Right renal cortex interstitium (tissue), 3 donors: ENCODE data around the gene CCDC187. TPM values are rescaled to one million over a fixed set of nuclear protein-coding genes. Genes with fewer than 3 reads are reported as not detected.

ENCODE experiments used
- DNase-seq, 3 donors: peaks; one replicate each; pipeline ENCODE4 v3.0.0-alpha.2; 2013; ENCODE audit warnings: low read depth in 3 of 3, low spot score in 2 of 3
- polyA plus RNA-seq, 3 donors: library from polyadenylated mRNA; unstranded; fragments of 120-200 nt; gene quantifications; one replicate each; pipeline ENCODE4 v1.2.1, GENCODE V29; 2013; ENCODE audit not compliant: insufficient read length in 3 of 3

CCDC187 gene
- polyA plus RNA-seq, 3 donors = 1.3 to 1.7 (median 1.4) TPM

DNA sequence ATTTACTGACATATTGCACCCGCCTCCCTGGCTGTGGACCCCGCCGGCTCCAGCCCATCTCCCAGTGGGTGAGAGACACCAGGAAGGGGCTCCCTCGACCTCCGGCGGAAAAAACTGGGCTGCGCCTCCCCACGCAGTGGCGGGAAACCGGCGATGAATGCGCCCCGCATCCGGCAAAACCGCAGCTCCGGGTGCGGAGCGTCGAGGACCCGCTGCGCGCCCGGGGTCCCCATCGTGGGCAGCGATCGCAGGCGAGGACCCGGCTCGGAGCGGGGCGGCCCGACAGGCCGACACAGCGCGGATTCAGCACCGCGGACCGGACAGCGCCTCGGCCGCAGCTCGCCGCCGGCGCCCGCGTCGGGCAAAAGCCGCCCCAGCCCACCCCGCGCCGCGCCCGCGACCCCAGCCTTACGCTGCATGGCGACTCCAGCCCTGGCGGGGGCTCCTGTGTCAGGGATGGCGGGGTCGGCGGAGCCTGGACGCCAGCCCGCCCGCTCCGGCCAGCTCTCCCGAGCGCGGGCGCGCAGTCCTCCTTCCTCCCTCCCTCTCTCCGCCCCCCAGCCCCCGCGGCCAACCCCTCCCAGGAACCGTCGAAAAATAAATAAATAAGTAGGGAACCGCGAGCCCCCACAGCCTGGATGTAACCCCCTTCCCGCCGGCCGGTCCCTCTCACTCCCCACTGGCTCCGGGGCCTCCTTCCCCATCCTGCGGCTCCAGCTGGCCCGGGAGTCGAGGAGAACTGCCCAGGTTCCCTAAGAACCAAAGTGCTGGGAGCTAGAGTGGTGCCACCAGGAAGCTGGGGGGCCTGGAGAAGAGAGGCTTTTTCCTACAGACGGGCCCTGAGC is 102.1 kb downstream of the CCDC187 start:
- no peak for DNase-seq

DNA sequence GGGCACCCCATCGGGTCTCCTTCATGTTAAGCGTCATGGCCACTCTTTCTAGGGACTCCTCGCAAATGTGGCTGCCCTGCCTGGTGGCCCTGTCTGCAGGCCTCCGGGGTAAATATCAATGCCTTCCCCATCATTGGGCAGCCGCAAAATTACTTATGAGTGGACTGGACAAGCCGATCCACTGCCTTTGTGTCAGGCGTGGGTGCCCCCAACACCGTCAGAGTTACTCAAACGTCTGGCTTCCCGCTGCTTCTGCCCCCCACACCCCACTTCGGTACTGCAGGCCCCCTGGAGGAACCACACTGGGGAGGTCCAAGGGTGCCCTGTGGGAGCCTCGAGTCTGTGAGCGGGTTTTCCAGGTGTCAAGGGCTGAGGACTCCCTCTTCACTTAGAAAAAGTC is 102.7 kb downstream of the CCDC187 start:
- DNase-seq = no peak

DNA sequence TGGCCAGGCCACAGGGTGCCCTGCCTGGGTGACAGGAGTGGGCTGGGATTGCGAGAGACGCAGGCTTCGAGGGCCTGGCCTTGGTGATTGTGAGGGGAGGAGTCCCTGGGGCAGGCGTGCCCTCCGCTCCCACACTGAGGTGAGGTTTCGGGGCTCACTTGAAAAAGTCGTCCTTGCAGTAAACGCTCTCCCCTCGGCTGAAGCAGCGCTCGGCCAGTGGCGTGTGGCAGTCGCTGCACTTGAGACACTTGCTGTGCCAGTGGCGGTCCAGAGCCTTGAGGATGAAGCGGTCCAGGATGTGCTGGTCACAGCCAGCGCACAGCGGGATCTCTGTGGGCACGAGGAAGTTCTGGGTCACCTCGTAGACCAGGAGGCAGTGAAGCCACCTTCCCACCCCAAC is 103.5 kb downstream of the CCDC187 start:
- DNase-seq = no peak

Other genes starting within 250 kb of the CCDC187 start
- gene NACC2, start 208.8 kb downstream of the CCDC187 start, polyA plus RNA-seq = 1 to 10 TPM; 7.1 to 7.8 (median 7.2) TPM
- 10 to 100 TPM; 15.5 to 17.5 (median 16.3) TPM for gene TMEM250, start 185.2 kb downstream of the CCDC187 start, polyA plus RNA-seq
- not detected for gene LHX3, start 99.0 kb downstream of the CCDC187 start, polyA plus RNA-seq
- 10 to 100 TPM; 13.9 to 18.8 (median 14.2) TPM for gene QSOX2, start 58.3 kb downstream of the CCDC187 start, polyA plus RNA-seq
- 10 to 100 TPM; 22.2 to 22.9 (median 22.7) TPM for gene GPSM1, start 23.4 kb upstream of the CCDC187 start, polyA plus RNA-seq
- gene DNLZ, start 59.6 kb upstream of the CCDC187 start, polyA plus RNA-seq = 10 to 100 TPM in 1 of 3 donors, 1 to 10 TPM in 2; 3.2 to 16.1 (median 4.8) TPM
- 1 to 10 TPM; 1.5 to 1.7 (median 1.7) TPM for gene CARD9, start 69.6 kb upstream of the CCDC187 start, polyA plus RNA-seq
- gene SNAPC4, start 96.1 kb upstream of the CCDC187 start, polyA plus RNA-seq = 10 to 100 TPM in 1 of 3 donors, 1 to 10 TPM in 2; 9.5 to 12.1 (median 9.7) TPM
- 10 to 100 TPM; 37.6 to 46.7 (median 40.7) TPM for gene ENTR1, start 106.5 kb upstream of the CCDC187 start, polyA plus RNA-seq
- 10 to 100 TPM; 66.9 to 70.7 (median 69.3) TPM for gene PMPCA, start 106.6 kb upstream of the CCDC187 start, polyA plus RNA-seq
- 10 to 100 TPM in 2 of 3 donors, 1 to 10 TPM in 1; 9.7 to 11.0 (median 10.7) TPM for gene INPP5E, start 135.8 kb upstream of the CCDC187 start, polyA plus RNA-seq
- 10 to 100 TPM; 48.7 to 58.0 (median 56.8) TPM for gene SEC16A, start 178.9 kb upstream of the CCDC187 start, polyA plus RNA-seq
- 10 to 100 TPM; 21.0 to 24.5 (median 22.3) TPM for gene NOTCH1, start 242.0 kb upstream of the CCDC187 start, polyA plus RNA-seq